ENCODE measurements around the gene MED4. TPM values are rescaled to one million over a fixed set of nuclear protein-coding genes. Genes with fewer than 3 reads are reported as not detected.

The MED4 gene
- total and polyA plus RNA-seq, 2 donors (not counting 1 experiment from before 2014, with no cell fraction given) = 15.4 to 50.1 TPM

DNA sequence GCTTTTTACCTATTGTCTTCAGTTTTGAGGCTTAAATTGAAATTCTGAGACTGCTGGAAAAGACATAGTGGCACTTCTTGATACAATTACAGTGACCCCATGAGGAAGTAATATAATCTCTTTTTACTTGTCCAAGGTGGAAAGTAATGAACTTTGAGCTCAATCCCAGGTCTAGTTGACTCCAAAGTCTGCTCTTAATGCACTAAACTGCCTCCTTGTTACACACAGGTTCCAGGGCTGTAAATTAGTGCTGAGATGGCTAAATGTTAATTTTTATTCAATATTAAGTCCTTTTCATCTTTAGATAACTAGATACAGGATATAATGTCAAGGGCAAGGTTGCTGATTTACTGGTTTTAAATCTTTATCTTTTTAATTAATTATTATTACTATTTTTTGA lies 54.9 kb downstream of the MED4 start:
- POLR2A ChIA-PET = interaction anchor here (1.0 kb wide), 1 partner anchor 39 kb away, joined by 3 read pairs; no protein-coding TSS in a partner anchor
- TF ChIP-seq, protein P1, sequence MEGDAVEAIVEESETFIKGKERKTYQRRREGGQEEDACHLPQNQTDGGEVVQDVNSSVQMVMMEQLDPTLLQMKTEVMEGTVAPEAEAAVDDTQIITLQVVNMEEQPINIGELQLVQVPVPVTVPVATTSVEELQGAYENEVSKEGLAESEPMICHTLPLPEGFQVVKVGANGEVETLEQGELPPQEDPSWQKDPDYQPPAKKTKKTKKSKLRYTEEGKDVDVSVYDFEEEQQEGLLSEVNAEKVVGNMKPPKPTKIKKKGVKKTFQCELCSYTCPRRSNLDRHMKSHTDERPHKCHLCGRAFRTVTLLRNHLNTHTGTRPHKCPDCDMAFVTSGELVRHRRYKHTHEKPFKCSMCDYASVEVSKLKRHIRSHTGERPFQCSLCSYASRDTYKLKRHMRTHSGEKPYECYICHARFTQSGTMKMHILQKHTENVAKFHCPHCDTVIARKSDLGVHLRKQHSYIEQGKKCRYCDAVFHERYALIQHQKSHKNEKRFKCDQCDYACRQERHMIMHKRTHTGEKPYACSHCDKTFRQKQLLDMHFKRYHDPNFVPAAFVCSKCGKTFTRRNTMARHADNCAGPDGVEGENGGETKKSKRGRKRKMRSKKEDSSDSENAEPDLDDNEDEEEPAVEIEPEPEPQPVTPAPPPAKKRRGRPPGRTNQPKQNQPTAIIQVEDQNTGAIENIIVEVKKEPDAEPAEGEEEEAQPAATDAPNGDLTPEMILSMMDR (IDR thresholded peaks at IDR 0.05) = no peak
- no peak for TF ChIP-seq EZH2 (IDR thresholded peaks at IDR 0.05; ENCODE audit: borderline replicate concordance, insufficient read depth, low read depth, low read length, poor library complexity, severe bottlenecking)

DNA sequence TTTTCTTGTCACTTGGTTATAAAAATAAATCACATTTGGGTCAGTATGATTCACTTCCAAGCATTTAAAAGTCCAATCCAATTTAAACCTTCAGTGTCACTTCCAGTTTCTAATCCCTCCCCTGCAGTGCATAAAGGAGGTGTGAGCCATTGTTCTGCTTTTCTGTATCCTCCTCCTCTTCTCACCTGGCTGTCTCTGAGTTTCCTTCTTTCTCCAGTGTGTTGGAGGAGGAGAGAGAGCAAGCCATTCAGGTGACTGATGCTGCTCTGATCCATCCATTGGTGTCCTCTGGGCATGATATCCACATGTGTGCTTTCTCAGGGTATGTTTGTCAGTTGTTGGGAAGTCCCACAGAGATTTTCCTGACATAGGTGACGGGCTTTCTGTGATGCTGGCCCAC lies 56.1 kb downstream of the MED4 start:
- intact Hi-C loops (cut with micrococcal nuclease) = loop anchor here (1.0 to 5.0 kb wide), 10 partner anchors 37 to 1754 kb away; partner anchors contain the start of genes CAB39L, FNDC3A, ITM2B and KPNA3
- POLR2A ChIA-PET = interaction anchor here (1.9 kb wide), 1 partner anchor 56 kb away, joined by 6 read pairs; the partner anchor contains the start of gene MED4
- Histone ChIP-seq H2AFZ (ENCODE audit: insufficient read depth, low read depth, low read length, poor library complexity, severe bottlenecking) (no peak overlapping the region), H3K9ac (ENCODE audit: low read length) (peak overlapping the region; percentile 96), H3K4me1 (ENCODE audit: control insufficient read depth in 2 of 2, insufficient read depth in 2 of 2, low read length in 2 of 2) (peaks cover 13 to 18% of the 10 kb centered on the region in 2 donors), H4K20me1 (ENCODE audit: control insufficient read depth, insufficient read depth, low read length, poor library complexity, severe bottlenecking) (no peaks in the 10 kb centered on the region), H3K27me3 (replicated peaks in 1 of 4; ENCODE audit: control extremely low read depth in 1 of 4, control insufficient read depth in 3 of 4, insufficient read depth in 4 of 4, low read length in 3 of 4) (no peaks in the 10 kb centered on the region), H3K9me3 (ENCODE audit: control extremely low read depth in 1 of 3, control insufficient read depth in 2 of 3, insufficient read depth in 1 of 3, low read length in 2 of 3) (no peaks in the 10 kb centered on the region), H3K27ac (ENCODE audit: low read length in 2 of 2) (peak overlapping the region; percentile 96 to 98), H3K79me2 (ENCODE audit: control insufficient read depth, insufficient read depth, low read length) (peaks cover 6% of the 10 kb centered on the region), H3K36me3 (replicated peaks in 1 of 2; ENCODE audit: control extremely low read depth in 1 of 2, control insufficient read depth in 1 of 2, extremely low read depth in 1 of 2, insufficient read depth in 2 of 2, low read length in 1 of 2) (peaks cover 0 to 6% of the 10 kb centered on the region in 2 experiments), H3K4me3 (ENCODE audit: control extremely low read depth in 1 of 5, extremely low read depth in 1 of 5, insufficient read depth in 1 of 5, low read depth in 2 of 5, low read length in 4 of 5) (no peak overlapping the region), H3K4me2 (replicated peaks; ENCODE audit: low read depth, low read length, poor library complexity, severe bottlenecking) (peak overlapping the region; percentile 81)
- peaks cover 22% of the 10 kb centered on the region for H3K4me1 Mint-ChIP-seq
- CTCF ChIA-PET = interaction anchor here (0.6 to 3.0 kb wide), 11 partner anchors 10 to 730 kb away, joined by 3 to 19 read pairs (median 5); partner anchors contain the start of genes ITM2B, MED4 and RCBTB2
- no peaks in the 10 kb centered on the region for H3K9me3 Mint-ChIP-seq (ENCODE audit: insufficient read depth)
- no peak for ATAC-seq (ENCODE audit: low read depth)
- peak overlapping the region; percentile 96 for H3K27ac Mint-ChIP-seq
- H3K4me3 Mint-ChIP-seq = peak overlapping the region; percentile 96
- H3K27me3 Mint-ChIP-seq = no peaks in the 10 kb centered on the region
- DNase-seq = peak; percentile 55
- TF ChIP-seq, protein P1 (IDR thresholded peaks at IDR 0.05) = no peak
- TF ChIP-seq EZH2 (IDR thresholded peaks at IDR 0.05; ENCODE audit: borderline replicate concordance, insufficient read depth, low read depth, low read length, poor library complexity, severe bottlenecking) = no peak
- WGBS (ENCODE audit: insufficient coverage) = 88% methylated on average over 1 of the region's 1 CpG

More for the DNA sequence above, 54.9 kb downstream of the MED4 start:
- Histone ChIP-seq H3K4me1 (ENCODE audit: control insufficient read depth in 2 of 2, insufficient read depth in 2 of 2, low read length in 2 of 2) (peaks cover 13 to 18% of the 10 kb centered on the region in 2 donors), H2AFZ (ENCODE audit: insufficient read depth, low read depth, low read length, poor library complexity, severe bottlenecking) (no peak overlapping the region), H3K9ac (ENCODE audit: low read length) (no peak overlapping the region), H4K20me1 (ENCODE audit: control insufficient read depth, insufficient read depth, low read length, poor library complexity, severe bottlenecking) (no peaks in the 10 kb centered on the region), H3K79me2 (ENCODE audit: control insufficient read depth, insufficient read depth, low read length) (no peaks in the 10 kb centered on the region), H3K27me3 (replicated peaks in 1 of 4; ENCODE audit: control extremely low read depth in 1 of 4, control insufficient read depth in 3 of 4, insufficient read depth in 4 of 4, low read length in 3 of 4) (no peaks in the 10 kb centered on the region), H3K9me3 (ENCODE audit: control extremely low read depth in 1 of 3, control insufficient read depth in 2 of 3, insufficient read depth in 1 of 3, low read length in 2 of 3) (no peaks in the 10 kb centered on the region), H3K36me3 (replicated peaks in 1 of 2; ENCODE audit: control extremely low read depth in 1 of 2, control insufficient read depth in 1 of 2, extremely low read depth in 1 of 2, insufficient read depth in 2 of 2, low read length in 1 of 2) (peaks cover 0 to 6% of the 10 kb centered on the region in 2 experiments), H3K4me3 (ENCODE audit: control extremely low read depth in 1 of 5, extremely low read depth in 1 of 5, insufficient read depth in 1 of 5, low read depth in 2 of 5, low read length in 4 of 5) (no peak overlapping the region), H3K4me2 (replicated peaks; ENCODE audit: low read depth, low read length, poor library complexity, severe bottlenecking) (no peak overlapping the region), H3K27ac (ENCODE audit: low read length in 2 of 2) (no peak overlapping the region)
- Mint-ChIP-seq H3K27ac (no peak overlapping the region), H3K4me3 (peak overlapping the region; percentile 45), H3K4me1 (peaks cover 22% of the 10 kb centered on the region), H3K27me3 (no peaks in the 10 kb centered on the region), H3K9me3 (ENCODE audit: insufficient read depth) (no peaks in the 10 kb centered on the region)
- CTCF ChIA-PET = interaction anchor here (1.4 kb wide), 1 partner anchor 33 kb away, joined by 3 read pairs; no protein-coding TSS in a partner anchor
- intact Hi-C loops (cut with micrococcal nuclease) = no loop called here
- DNase-seq = no peak
- ATAC-seq (ENCODE audit: low read depth) = no peak
